Neural cell (in vitro differentiated cells): ENCODE measurements around the gene DPH6. TPM values are rescaled to one million over a fixed set of nuclear protein-coding genes. Genes with fewer than 3 reads are reported as not detected.
"Not testable (repeated sequence)": the region's sequence is repeated elsewhere in the genome, so short reads cannot be mapped to it uniquely, and the experiment has no call there.

ENCODE experiments used
- H2AFZ ChIP-seq: fragments of 200-600, 300-800 bp; sonication (generic), shearing (Covaris generic); 2 replicates; pipeline ENCODE4 v1.6.0; 2014; ENCODE audit warnings: low read depth, mild to moderate bottlenecking, antibody characterized with exemption, low read length, moderate library complexity
- H3F3A ChIP-seq: fragments of 200-600 bp; shearing (Covaris generic); 2 replicates; pipeline ENCODE4 v1.6.1; 2016; ENCODE audit warnings: mild to moderate bottlenecking, moderate library complexity, mixed read lengths, antibody characterized with exemption, low read length; ENCODE audit not compliant: insufficient read depth, poor library complexity, severe bottlenecking
- H3K27ac ChIP-seq: fragments of 200-600, 300-800 bp; sonication (generic), shearing (Covaris generic); 2 replicates; pipeline ENCODE4 v1.5.1; 2014; ENCODE audit warnings: mild to moderate bottlenecking, low read length, moderate library complexity
- H3K27me3 ChIP-seq: fragments of 300-800, 200-600 bp; sonication (generic), shearing (Covaris generic); 2 replicates; pipeline ENCODE4 v1.6.0; 2014; ENCODE audit warnings: mild to moderate bottlenecking, low read depth, low read length, moderate library complexity; ENCODE audit not compliant: insufficient read depth
- H3K36me3 ChIP-seq: fragments of 300-800, 200-600 bp; sonication (generic), shearing (Covaris generic); 2 replicates; pipeline ENCODE4 v1.5.1; 2014; ENCODE audit warnings: mild to moderate bottlenecking, antibody characterized with exemption, low read length, moderate library complexity; ENCODE audit not compliant: insufficient read depth
- H3K4me2 ChIP-seq: fragments of 300-800, 200-600 bp; sonication (generic), shearing (Covaris generic); 2 replicates; pipeline ENCODE4 v1.6.0; 2014; ENCODE audit warnings: mild to moderate bottlenecking, low read length
- H3K4me3 ChIP-seq: fragments of 300-800, 200-600 bp; sonication (generic), shearing (Covaris generic); 2 replicates; pipeline ENCODE4 v1.5.1; 2014; ENCODE audit warnings: mild to moderate bottlenecking, low read length, moderate library complexity
- H3K79me2 ChIP-seq: fragments of 200-600 bp; shearing (Covaris generic); replicated peaks from 2 replicates; pipeline ENCODE4 v1.6.0; 2014; ENCODE audit warnings: mild to moderate bottlenecking, low read length, moderate library complexity; ENCODE audit not compliant: insufficient read depth
- H3K9ac ChIP-seq: fragments of 300-800, 200-600 bp; sonication (generic), shearing (Covaris generic); 2 replicates; pipeline ENCODE4 v1.6.1; 2016; ENCODE audit warnings: mild to moderate bottlenecking, low read length, mixed read lengths
- H3K9me2 ChIP-seq: fragments of 200-600 bp; shearing (Covaris generic); 2 replicates; pipeline ENCODE4 v1.6.1; 2016; ENCODE audit warnings: mild to moderate bottlenecking, low read length, mixed read lengths; ENCODE audit not compliant: insufficient read depth
- H3K9me3 ChIP-seq: fragments of 200-600, 300-800 bp; sonication (generic), shearing (Covaris generic); 2 replicates; pipeline ENCODE4 v1.6.1; 2016; ENCODE audit warnings: mild to moderate bottlenecking, mixed run types, low read length, moderate library complexity, mixed read lengths
- H4K20me1 ChIP-seq: fragments of 200-600 bp; shearing (Covaris generic); 2 replicates; pipeline ENCODE4 v1.6.1; 2016; ENCODE audit warnings: mild to moderate bottlenecking, mixed run types; ENCODE audit not compliant: insufficient read depth
- CTCF ChIP-seq: fragments of 450-650 bp; IDR thresholded peaks from 2 replicates; pipeline ENCODE4 v1.5.1; 2014; ENCODE audit warnings: antibody characterized with exemption, mild to moderate bottlenecking, moderate library complexity; ENCODE audit not compliant: poor library complexity, severe bottlenecking
- EP300 ChIP-seq: fragments of 450-650 bp; conservative IDR thresholded peaks from 2 replicates; pipeline ENCODE4 v1.6.1; 2014; ENCODE audit warnings: antibody characterized with exemption, mild to moderate bottlenecking, moderate library complexity; ENCODE audit not compliant: poor library complexity, severe bottlenecking
- EZH2 ChIP-seq: fragments of 200-600, 300-800 bp; shearing (Covaris generic), sonication (generic); IDR thresholded peaks from 2 replicates; pipeline ENCODE4 v1.6.1; 2014; ENCODE audit warnings: antibody characterized with exemption, low read length, borderline replicate concordance, mild to moderate bottlenecking; ENCODE audit not compliant: insufficient read depth, poor library complexity, severe bottlenecking
- MXI1 ChIP-seq: fragments of 450-650 bp; conservative IDR thresholded peaks from 2 replicates; pipeline ENCODE4 v1.6.1; 2014; ENCODE audit warnings: antibody characterized with exemption, mild to moderate bottlenecking; ENCODE audit not compliant: poor library complexity, severe bottlenecking
- POLR2AphosphoS5 ChIP-seq: IDR thresholded peaks from 2 replicates; pipeline ENCODE4 v1.6.1; 2012
- RAD21 ChIP-seq: fragments of 450-650 bp; conservative IDR thresholded peaks from 2 replicates; pipeline ENCODE4 v1.6.1; 2014; ENCODE audit warnings: antibody characterized with exemption, mild to moderate bottlenecking, moderate library complexity
- REST ChIP-seq: IDR thresholded peaks from 2 replicates; pipeline ENCODE4 v1.6.1; 2012; ENCODE audit warnings: borderline replicate concordance
- SMC3 ChIP-seq: fragments of 450-650 bp; conservative IDR thresholded peaks from 2 replicates; pipeline ENCODE4 v1.6.1; 2014; ENCODE audit warnings: antibody characterized with exemption, mild to moderate bottlenecking, moderate library complexity; ENCODE audit not compliant: poor library complexity
- TAF1 ChIP-seq: IDR thresholded peaks from 2 replicates; pipeline ENCODE4 v1.6.1; 2012; ENCODE audit warnings: low read depth
- polyA plus RNA-seq: library from polyadenylated mRNA; depleted of rRNA; stranded (reverse); fragments of >200 nt; gene quantifications from 2 replicates; pipeline ENCODE4 v1.2.3, GENCODE V29; 2014

Gene DPH6
- polyA plus RNA-seq, 1 donor from 2014 or later: 6.9 TPM

GRCh38 chr15:35442742-35443141 lies 103.2 kb downstream of the DPH6 start:
- Histone ChIP-seq H3K9ac (no peak overlapping the region), H3K4me3 (no peak overlapping the region), H2AFZ (no peak overlapping the region), H3K27ac (no peak overlapping the region), H3K36me3 (no peaks in the 10 kb centered on the region), H4K20me1 (no peaks in the 10 kb centered on the region), H3K9me2 (no peaks in the 10 kb centered on the region), H3K27me3 (no peaks in the 10 kb centered on the region), H3K79me2 (no peaks in the 10 kb centered on the region), H3K4me2 (no peak overlapping the region), H3K9me3 (no peaks in the 10 kb centered on the region), H3F3A (no peaks in the 10 kb centered on the region)
- no peak for TF ChIP-seq EZH2
- no peak for TF ChIP-seq RAD21
- TF ChIP-seq SMC3: no peak
- no peak for TF ChIP-seq MXI1
- no peak for TF ChIP-seq POLR2AphosphoS5
- TF ChIP-seq TAF1: no peak
- TF ChIP-seq REST: no peak
- no peak for TF ChIP-seq CTCF
- TF ChIP-seq EP300: no peak

GRCh38 chr15:35441279-35441678 lies 104.7 kb downstream of the DPH6 start:
- H3K4me2 ChIP-seq, H3K9ac ChIP-seq, H3F3A ChIP-seq, H2AFZ ChIP-seq, H4K20me1 ChIP-seq, H3K9me3 ChIP-seq, H3K27me3 ChIP-seq, H3K27ac ChIP-seq, H3K4me3 ChIP-seq, H3K9me2 ChIP-seq, H3K36me3 ChIP-seq, H3K79me2 ChIP-seq: not testable (repeated sequence)

GRCh38 chr15:35440265-35440664 lies 105.7 kb downstream of the DPH6 start:
- Histone ChIP-seq H3F3A (no peaks in the 10 kb centered on the region), H3K9me2 (no peaks in the 10 kb centered on the region), H3K79me2 (no peaks in the 10 kb centered on the region), H4K20me1 (no peaks in the 10 kb centered on the region), H2AFZ (no peak overlapping the region), H3K27me3 (no peaks in the 10 kb centered on the region), H3K27ac (no peak overlapping the region), H3K4me3 (no peak overlapping the region), H3K36me3 (no peaks in the 10 kb centered on the region), H3K4me2 (no peak overlapping the region), H3K9me3 (no peaks in the 10 kb centered on the region), H3K9ac (no peak overlapping the region)
- TF ChIP-seq POLR2AphosphoS5: no peak
- no peak for TF ChIP-seq EZH2
- no peak for TF ChIP-seq CTCF
- no peak for TF ChIP-seq REST
- no peak for TF ChIP-seq MXI1
- TF ChIP-seq SMC3: no peak
- no peak for TF ChIP-seq RAD21
- TF ChIP-seq TAF1: no peak
- TF ChIP-seq EP300: no peak
